Caki2 (cell line): Measurements from ENCODE around the gene NUP50. TPM values are rescaled to one million over a fixed set of nuclear protein-coding genes. Genes with fewer than 3 reads are reported as not detected.
A peak's percentile ranks its signal among the peaks of the same experiment; 100 is the strongest.

Experiments used
- DNase-seq: peaks from one replicate; pipeline ENCODE4 v3.0.0-alpha.2; 2015; ENCODE audit warnings: low read depth
- in situ Hi-C: cut with HindIII; loops from 2 replicates; pipeline ENCODE4 v1.10.0; 2016; ENCODE audit warnings: low sequenced_read_pairs, low pct_unique_long_range_greater_than_20kb, mixed read lengths
- total RNA-seq: library from RNA; depleted of rRNA; stranded (reverse); fragments of >200 nt; shearing (Covaris generic); gene quantifications from 2 replicates; pipeline ENCODE4 v1.2.3, GENCODE V29; 2014; ENCODE audit warnings: low replicate concordance; rRNA removed

Gene NUP50, protein sequence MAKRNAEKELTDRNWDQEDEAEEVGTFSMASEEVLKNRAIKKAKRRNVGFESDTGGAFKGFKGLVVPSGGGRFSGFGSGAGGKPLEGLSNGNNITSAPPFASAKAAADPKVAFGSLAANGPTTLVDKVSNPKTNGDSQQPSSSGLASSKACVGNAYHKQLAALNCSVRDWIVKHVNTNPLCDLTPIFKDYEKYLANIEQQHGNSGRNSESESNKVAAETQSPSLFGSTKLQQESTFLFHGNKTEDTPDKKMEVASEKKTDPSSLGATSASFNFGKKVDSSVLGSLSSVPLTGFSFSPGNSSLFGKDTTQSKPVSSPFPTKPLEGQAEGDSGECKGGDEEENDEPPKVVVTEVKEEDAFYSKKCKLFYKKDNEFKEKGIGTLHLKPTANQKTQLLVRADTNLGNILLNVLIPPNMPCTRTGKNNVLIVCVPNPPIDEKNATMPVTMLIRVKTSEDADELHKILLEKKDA
- 56.5 and 68.1 TPM in 2 replicates for total RNA-seq

DNA sequence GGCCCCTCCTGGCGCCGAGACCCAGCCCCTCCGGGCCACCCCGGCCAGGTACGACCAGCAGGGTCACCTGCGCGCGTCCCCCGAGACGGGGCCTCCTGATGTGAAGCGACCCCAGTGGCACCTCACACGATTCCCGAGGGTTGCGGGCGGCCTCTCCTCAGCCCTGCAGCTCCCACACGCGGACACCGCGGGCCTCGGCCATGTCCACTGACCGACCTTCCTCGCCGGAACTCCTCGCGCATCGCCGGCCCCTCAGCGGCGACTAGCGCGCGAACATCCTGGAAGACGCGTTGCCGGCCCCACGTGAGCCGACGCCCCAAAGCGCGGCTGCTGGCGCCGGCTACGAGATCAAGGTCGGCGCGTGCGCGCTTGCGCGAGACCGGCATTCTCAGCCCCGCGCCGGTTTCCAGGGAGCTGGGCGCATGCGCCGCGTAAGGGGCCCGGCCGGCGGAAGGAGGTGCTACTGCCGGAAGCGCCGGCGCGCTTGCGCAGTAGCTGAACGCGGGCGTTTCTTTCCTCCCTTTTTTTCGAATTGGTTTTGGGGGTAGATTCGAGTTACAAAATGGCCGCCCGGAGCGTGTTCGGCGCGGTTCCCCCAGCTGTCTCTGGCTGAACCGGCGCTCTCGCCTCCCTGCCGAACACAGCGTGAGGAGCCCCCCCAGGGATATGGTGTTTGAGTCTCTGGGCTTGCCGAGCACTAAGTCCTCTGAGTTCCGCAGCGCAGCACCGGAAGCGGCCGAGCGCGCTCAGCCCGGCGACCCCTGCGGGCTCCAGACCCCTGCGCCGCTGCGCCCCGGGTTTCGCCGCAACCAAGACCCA is at the start of gene NUP50:
NUP50 (plus strand) TSS at position 475 of the 819 bp plus-strand sequence. CDS start 4,253 bp downstream, outside the sequence.
- in situ Hi-C loops, result no loop called here
- DNase-seq, result peak; percentile 98

DNA sequence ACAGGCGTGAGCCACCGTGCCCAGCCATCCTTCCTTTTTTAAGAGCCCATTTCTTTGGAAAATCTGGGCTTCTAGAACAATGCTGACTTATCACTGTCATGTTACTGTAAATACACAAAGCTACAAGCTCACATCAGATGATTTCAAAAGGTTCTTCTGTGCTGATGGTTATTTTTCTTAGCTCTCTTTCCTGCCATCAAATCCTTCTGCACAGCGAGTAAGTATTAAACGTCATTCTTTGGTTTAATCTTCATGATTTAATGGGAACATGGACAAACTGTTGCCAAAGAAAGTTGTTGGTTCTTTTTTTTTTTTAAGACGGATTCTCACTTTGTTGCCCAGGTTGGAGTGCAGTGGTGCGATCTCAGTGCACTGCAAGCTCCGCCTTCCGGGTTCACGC is 43.3 kb upstream of the NUP50 start:
- DNase-seq, result no peak
- in situ Hi-C loops, result no loop called here

DNA sequence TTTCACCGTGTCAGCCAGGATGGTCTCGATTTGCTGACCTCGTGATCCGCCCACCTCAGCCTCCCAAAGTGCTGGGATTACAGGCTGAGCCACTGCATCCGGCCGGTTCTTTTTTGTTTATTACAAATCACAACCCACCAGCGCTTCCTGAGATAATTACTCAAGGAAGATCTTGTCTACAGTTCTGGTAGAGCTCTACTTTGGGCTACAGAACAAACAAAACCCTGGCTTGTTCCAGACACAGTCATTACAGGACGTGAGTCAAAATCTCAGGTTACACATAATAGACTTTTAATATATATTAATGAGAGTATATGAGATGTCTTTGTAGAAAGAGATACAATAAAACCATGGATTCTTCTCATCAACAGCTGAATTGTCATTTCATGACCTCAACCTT is 42.8 kb upstream of the NUP50 start:
- in situ Hi-C loops, result no loop called here
- no peak for DNase-seq

DNA sequence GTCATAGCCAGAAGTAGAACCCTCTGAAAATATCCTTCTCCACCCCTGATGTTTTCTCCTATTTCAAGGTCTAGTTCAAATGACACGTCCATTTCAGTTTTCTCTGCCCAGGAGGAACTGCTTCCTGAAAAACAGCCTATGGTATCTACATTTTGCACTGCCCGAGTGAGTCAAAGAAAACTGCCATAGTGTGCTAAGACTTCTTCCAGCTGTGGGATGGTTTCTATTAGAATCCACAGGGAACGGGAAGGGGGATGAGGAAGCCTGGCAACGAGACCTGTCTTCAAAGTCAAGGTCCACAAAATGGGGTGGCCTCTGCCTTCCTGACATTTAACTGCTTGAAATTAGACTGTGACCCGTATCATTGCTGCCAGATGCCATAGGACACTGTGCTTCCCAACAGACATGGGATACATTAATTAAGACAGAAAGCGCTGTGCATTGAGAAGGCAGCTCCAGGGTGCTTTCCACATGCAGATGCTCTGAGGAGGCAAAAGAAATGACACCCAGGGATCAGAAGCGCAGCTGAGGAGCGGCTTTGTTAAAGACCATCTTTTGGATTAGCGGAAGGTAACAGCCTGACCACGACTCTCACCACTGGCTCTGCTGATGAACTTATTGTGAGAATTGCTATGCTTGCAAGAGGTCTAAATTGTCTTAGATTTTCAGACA is 39.4 kb upstream of the NUP50 start:
- no peak for DNase-seq
- in situ Hi-C loops, result no loop called here

DNA sequence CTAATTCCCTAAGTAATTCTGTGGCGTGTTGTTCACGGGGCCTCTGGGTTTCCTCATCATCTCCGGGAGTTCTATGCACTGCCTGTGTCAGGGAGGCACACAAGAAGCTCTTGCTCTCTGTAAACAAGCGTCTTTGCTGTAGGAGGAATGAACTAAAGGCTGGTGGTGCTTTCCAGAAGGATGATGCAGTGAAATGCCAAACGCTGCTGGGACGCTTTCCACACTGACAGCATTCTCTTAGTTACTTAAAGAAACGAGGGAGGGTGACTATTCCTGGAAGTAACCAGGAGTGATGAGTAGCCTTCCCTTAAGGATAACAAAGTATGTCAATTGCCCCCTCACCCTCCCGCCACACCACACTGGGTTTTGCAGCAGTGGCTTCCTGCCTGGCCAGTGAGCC is 38.5 kb upstream of the NUP50 start:
- DNase-seq, result no peak
- in situ Hi-C loops, result no loop called here

DNA sequence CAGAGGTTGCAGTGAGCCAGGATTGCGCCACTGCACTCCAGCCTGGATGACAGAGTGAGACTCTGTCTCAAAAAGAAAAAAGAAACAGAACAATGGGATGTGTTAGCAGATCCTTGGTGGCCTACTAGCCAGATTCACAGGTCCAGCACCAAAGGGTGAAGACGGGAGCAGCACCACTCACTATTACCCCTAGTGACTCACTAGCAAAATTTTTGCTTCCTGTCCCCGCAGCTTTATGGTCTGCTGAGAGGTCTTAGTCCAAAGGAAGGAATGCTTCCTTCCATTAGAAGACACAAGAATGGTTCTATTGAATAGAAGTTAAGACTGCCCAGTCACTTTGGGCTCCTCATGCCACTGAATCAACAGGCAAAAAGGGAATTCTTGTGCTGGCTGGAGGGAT is 35.9 kb upstream of the NUP50 start:
- in situ Hi-C loops, result no loop called here
- DNase-seq, result no peak

DNA sequence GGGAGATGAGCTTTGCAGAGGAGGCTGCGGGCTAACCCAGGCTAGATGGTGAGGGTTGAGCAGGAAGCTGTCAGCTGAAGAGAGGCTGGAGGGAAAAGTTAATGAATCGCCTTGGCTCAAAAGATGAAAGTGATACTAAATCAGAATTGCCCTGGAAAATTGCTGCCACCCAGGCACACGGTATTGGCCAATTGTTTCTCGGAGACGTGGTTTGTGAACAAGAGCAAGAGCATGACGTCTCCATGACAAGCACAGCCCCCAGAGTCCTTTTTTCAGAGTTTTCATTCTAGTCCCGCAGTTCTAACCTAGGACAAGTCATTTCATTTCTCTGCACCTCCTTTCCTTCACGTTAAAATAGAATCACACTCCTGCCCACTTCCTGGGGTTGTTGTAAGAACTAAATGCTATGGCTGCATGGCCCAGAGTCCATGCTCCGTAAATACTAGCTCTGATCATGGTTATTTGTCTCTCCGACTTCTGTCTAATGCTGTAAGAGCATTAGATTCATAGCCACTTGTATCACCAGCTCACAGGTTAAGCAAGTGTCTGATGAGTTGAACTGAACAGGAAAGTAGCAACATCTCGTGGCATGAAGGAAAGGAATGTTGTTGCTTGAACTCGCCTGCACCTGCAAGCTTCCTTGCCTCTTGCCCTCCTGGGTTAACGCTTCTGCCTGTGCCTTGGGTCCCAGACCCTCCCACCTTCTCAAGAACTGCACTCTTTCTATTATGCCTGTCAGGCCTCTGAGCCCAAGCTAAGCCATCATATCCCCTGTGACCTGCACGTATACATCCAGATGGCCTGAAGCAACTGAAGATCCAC is 33.8 kb upstream of the NUP50 start:
- DNase-seq, result no peak
- in situ Hi-C loops, result no loop called here

DNA sequence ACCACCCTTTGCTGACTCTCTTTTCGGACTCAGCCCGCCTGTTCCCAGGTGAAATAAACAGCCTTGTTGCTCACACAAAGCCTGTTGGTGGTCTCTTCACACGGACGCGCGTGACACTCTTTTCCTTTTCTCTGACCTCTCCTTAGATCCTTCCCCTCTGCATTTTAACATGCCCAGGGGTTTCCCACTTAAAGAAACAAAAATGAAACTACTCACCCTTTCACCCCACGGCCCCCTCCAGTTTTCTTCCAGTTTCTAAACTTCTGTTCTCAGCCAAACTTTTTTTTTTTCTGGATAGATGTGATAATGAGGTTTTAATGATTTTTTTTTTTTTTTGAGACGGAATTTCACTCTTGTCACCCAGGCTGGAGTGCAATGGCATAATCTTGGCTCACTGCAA is 32.8 kb upstream of the NUP50 start:
- in situ Hi-C loops, result no loop called here
- no peak for DNase-seq

DNA sequence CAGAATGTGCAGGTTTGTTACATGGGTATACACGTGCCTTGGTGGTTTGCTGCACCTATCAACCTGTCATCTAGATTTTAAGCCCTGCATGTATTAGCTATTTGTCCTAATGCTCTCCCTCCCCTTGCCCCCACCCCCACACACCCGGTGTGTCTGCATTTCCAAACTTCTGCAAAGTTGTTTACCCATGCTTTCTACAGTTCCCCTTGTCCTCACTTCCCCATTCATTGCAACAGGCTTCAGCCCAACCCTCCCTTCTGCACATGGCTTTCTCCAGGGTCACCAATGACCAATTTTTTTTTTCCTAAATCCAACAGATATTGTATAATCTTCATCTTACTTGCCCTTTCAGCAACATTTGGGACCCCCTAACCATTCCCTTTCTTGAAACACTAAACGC is 32.0 kb upstream of the NUP50 start:
- DNase-seq, result no peak
- in situ Hi-C loops, result no loop called here

DNA sequence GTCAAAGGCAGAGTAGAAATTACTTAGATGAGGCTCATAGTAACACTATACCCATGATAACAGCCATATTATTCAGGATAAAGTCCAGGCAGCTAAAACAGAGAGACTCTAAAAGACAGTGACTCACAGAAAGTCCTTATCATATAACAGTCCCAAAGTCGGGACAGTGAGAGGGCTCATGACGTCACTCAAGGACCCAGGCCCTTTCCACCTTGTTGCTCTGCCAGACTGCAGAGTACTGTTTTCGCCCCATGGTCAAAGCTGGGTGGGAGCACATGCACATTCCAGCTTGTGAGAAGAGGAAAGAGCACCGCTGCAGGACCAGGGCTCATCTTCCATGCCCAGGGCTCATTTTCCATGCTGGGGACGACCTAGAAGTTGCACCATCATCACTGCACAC is 29.4 kb upstream of the NUP50 start:
- no peak for DNase-seq
- in situ Hi-C loops, result no loop called here

DNA sequence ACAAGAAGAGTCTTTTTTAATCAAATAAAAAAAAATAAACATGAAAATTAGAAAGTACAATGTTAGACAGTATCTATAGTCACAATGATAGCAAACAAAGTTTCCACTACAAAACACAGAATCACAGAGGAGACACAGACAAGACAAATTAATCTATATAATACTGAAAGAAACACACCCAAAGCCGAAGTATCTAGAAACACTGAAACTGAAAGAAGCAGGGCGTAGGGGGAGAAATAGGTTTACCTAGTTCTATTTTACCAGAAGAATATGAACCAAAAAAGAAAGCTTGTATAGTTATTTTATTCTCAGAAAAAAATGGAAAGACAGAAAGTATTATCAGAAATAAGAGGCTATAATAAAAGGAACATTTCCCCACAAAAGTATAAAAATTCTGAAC is 27.1 kb upstream of the NUP50 start:
- no peak for DNase-seq
- in situ Hi-C loops, result no loop called here

DNA sequence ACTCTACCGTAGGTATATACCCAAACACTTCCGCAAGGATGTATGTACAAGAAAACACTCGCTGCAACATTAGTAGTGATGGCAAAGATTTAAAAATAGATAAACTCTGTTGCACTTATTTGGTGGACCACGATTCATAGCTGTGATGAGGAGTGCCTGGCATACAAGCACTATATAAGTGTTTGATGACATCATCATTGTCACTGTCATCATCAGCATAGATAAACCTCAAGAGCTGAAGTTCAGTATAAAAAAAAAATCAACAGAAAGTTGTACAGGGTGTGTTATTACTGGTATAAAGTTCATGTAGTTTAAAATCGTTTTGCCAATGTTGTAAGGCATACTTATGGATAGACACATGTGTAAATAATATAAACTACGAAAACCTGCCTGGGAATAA is 24.0 kb upstream of the NUP50 start:
- in situ Hi-C loops, result no loop called here
- DNase-seq, result no peak

DNA sequence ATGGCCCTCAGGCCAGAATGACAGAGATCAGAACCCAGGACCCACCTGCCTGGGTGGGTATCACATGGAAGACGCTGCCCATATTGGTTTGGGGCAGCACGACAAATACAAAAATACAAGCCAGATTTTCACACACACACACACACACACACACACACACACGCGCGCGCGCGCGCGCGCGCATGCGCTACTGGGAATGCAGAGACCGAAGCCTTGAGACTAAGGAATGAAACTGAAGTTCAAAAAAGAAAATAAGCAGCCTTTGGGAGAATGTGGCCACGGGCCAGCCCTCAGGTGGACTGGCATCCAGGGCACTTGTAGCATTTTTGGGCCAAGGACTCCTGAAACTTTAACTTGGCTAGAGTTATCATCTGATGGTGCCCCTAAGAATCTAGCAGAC is 21.3 kb upstream of the NUP50 start:
- no peak for DNase-seq
- in situ Hi-C loops, result no loop called here

DNA sequence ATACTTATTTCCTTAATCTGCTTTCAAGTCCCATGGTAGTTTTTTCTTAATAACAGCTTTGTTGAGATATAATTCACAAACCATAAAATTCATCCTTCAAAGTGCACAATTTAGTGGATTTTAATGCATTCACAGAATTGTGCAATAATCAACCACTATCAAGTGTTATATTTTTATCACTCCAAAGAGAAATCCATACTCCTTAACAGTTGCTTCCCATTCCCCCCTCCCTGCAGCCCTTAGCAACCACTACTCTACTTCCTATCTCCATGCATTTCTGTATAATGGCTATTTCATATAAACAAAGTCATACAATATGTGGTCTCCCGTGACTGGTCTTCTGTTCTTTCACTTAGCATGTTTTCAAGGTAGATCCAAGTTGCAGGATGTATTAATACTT is 18.8 kb upstream of the NUP50 start:
- in situ Hi-C loops, result no loop called here
- DNase-seq, result no peak

DNA sequence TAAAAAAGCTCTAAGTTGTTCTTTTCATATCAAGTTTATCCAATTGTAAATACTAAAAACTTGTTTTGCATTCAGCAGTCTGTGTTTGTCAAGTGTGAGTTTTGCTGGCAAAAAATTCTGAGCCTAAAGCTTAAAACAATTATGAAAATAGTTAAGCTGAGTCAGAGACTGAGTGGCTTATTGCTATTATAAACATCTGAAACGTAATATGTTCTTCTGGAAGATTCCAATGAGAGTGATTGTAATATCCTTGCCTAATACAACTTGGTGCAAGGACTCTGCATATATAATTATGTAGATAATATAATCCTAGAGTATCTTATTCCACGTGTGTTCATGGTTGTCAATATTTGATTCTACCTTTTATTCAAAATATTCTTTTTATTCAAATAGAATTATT is 14.1 kb upstream of the NUP50 start:
- DNase-seq, result no peak
- in situ Hi-C loops, result no loop called here

DNA sequence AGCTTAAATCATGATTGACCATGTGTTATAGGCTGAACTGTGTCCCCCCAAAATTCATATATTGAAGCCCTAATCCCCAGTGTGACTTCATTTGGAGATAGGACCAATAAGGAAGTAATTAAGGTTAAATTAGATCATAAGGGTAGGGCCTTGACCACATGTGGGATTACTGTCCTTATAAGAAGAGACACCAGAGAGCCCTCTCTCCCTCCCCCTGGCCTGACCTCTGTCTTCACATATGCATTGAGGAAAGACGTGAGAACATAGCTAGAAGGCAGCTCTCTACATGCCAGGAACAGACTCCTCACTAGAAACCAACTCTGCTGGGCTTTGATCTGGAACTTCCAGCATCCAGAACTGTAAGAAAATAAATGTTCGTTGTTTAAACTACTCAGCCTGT is 13.6 kb upstream of the NUP50 start:
- in situ Hi-C loops, result no loop called here
- no peak for DNase-seq

DNA sequence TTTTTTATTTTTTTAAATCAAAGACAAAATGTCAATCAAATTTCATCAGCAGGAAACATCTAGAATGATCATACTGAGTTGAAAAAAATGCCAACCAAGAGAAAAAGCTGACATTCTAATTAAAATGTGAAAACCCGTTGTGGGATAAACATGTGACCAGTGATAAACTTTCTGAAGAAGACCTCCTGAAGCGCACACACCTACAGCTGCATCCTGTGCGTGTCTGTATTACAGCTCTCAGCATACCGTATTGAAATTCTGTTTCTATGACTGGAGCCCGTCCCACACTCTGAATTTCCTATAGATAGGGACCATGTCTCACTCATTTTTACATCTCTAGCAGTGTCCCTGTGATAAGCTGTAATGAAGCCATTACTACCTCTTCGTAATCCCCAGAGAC is 12.2 kb upstream of the NUP50 start:
- in situ Hi-C loops, result no loop called here
- DNase-seq, result no peak

DNA sequence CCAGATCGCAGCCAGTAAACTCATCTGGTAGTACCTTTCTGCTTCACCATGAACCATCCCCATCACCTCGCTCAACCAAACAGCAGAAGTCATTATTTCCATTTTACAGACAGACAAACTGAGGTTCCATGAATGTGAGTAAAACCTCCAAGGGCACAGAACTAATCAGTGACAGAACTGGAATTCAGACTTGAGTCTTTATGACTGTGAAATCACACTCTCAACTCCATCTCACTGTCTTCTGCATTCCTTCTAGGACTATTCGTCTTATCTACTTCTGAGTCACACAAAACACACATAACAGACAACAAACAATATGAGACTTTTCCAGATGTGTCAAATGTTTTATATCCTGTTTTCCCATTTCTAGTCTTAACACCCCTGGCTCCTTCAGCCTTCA is 9.3 kb upstream of the NUP50 start:
- in situ Hi-C loops, result no loop called here
- no peak for DNase-seq
